22Rv1 (cell line): ENCODE results near the gene CHRNB1.

Source experiments
- CTCF ChIP-seq: fragments of 450-650 bp; IDR thresholded peaks from 2 replicates; pipeline ENCODE4 v1.5.1; 2017; ENCODE audit warnings: mild to moderate bottlenecking
- ZFX ChIP-seq: fragments of 450-650 bp; IDR thresholded peaks from 2 replicates; pipeline ENCODE4 v1.6.1; 2017; ENCODE audit warnings: antibody characterized with exemption, borderline replicate concordance

DNA sequence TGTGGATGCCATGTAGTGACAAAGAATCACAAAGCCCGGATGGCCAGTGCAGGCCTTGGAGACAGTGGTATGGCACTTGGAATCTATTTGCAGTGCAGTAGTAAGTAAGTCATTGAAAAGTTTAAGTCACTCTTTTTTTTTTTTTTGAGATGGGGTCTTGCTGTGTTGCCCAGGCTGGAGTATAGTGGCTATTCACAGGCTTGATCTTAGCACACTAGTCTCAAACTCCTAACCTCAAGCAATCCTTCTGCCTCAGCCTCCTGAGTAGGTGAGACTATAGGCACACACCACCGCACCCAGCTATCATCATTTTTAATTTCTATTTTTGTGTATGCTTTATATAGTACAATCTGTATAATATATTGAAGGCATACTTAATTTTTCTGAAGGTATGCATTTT, 46.2 kb upstream of the CHRNB1 start:
- no peak for TF ChIP-seq CTCF
- no peak for TF ChIP-seq ZFX
